ENCODE results near the gene FOCAD.

The FOCAD gene

GRCh38 chr9:21029661-21030060, 345.6 kb downstream of the FOCAD start:
- no peak for DNase-seq
- Histone ChIP-seq H3K9ac (ENCODE audit: low read length) (no peak overlapping the region), H3K4me3 (ENCODE audit: low read length) (no peak overlapping the region), H3K4me1 (ENCODE audit: low read length) (no peaks in the 10 kb centered on the region), H3K27ac (ENCODE audit: low read length) (no peak overlapping the region), H3K79me2 (ENCODE audit: low read length) (no peaks in the 10 kb centered on the region), H3K9me3 (replicated peaks; ENCODE audit: insufficient read depth, low read length) (no peaks in the 10 kb centered on the region), H4K20me1 (ENCODE audit: insufficient read depth, low read length) (no peaks in the 10 kb centered on the region), H3K9me2 (replicated peaks; ENCODE audit: insufficient read depth, low read length) (no peaks in the 10 kb centered on the region), H3K36me3 (replicated peaks; ENCODE audit: insufficient read depth, low read length) (no peaks in the 10 kb centered on the region), H2AFZ (ENCODE audit: low read length) (no peak overlapping the region), H3K4me2 (ENCODE audit: low read depth, low read length) (no peak overlapping the region), H3K27me3 (replicated peaks; ENCODE audit: insufficient read depth, low read length) (no peaks in the 10 kb centered on the region), H3F3A (ENCODE audit: insufficient read depth, low read length) (no peaks in the 10 kb centered on the region)
- TF ChIP-seq EZH2phosphoT487 (IDR thresholded peaks at IDR 0.05; ENCODE audit: low read length) (no peak), EZH2 (optimal IDR thresholded peaks at IDR 0.05; ENCODE audit: low read depth, low read length) (no peak), CTCF (IDR thresholded peaks at IDR 0.05; ENCODE audit: low read length) (no peak)

- no peaks in the 10 kb centered on the region for H3K4me1 ChIP-seq (ENCODE audit: low read length)
- H3K9ac ChIP-seq (ENCODE audit: low read length) = no peak overlapping the region
- no peaks in the 10 kb centered on the region for H3K9me2 ChIP-seq (replicated peaks; ENCODE audit: insufficient read depth, low read length)
- no peak overlapping the region for H3K27ac ChIP-seq (ENCODE audit: low read length)
- H3K36me3 ChIP-seq (replicated peaks; ENCODE audit: insufficient read depth, low read length) = no peaks in the 10 kb centered on the region
- H2AFZ ChIP-seq (ENCODE audit: low read length) = no peak overlapping the region
- no peak for DNase-seq
- H3K27me3 ChIP-seq (replicated peaks; ENCODE audit: insufficient read depth, low read length) = no peaks in the 10 kb centered on the region
- no peaks in the 10 kb centered on the region for H3K79me2 ChIP-seq (ENCODE audit: low read length)
- H3K4me2 ChIP-seq (ENCODE audit: low read depth, low read length) = no peak overlapping the region
- TF ChIP-seq CTCF (IDR thresholded peaks at IDR 0.05; ENCODE audit: low read length) (no peak), EZH2phosphoT487 (IDR thresholded peaks at IDR 0.05; ENCODE audit: low read length) (no peak), EZH2 (optimal IDR thresholded peaks at IDR 0.05; ENCODE audit: low read depth, low read length) (no peak)
- H3K4me3 ChIP-seq (ENCODE audit: low read length) = no peak overlapping the region
- no peaks in the 10 kb centered on the region for H3K9me3 ChIP-seq (replicated peaks; ENCODE audit: insufficient read depth, low read length)
- H4K20me1 ChIP-seq (ENCODE audit: insufficient read depth, low read length) = no peaks in the 10 kb centered on the region
- no peaks in the 10 kb centered on the region for H3F3A ChIP-seq (ENCODE audit: insufficient read depth, low read length)
Measured at GRCh38 chr9:21030389-21031035, 346.5 kb downstream of the FOCAD start.

- Histone ChIP-seq H3K4me3 (ENCODE audit: low read length) (no peak within 1 kb of the TSS), H3K79me2 (ENCODE audit: low read length) (no peaks in the 10 kb centered on the region), H3K27me3 (replicated peaks; ENCODE audit: insufficient read depth, low read length) (no peaks in the 10 kb centered on the region), H4K20me1 (ENCODE audit: insufficient read depth, low read length) (no peaks in the 10 kb centered on the region), H3K36me3 (replicated peaks; ENCODE audit: insufficient read depth, low read length) (no peaks in the 10 kb centered on the region), H2AFZ (ENCODE audit: low read length) (no peak within 1 kb of the TSS), H3K27ac (ENCODE audit: low read length) (no peak within 1 kb of the TSS), H3K4me1 (ENCODE audit: low read length) (no peaks in the 10 kb centered on the region), H3K9ac (ENCODE audit: low read length) (no peak within 1 kb of the TSS), H3K4me2 (ENCODE audit: low read depth, low read length) (no peak within 1 kb of the TSS), H3K9me3 (replicated peaks; ENCODE audit: insufficient read depth, low read length) (no peaks in the 10 kb centered on the region), H3F3A (ENCODE audit: insufficient read depth, low read length) (no peaks in the 10 kb centered on the region), H3K9me2 (replicated peaks; ENCODE audit: insufficient read depth, low read length) (no peaks in the 10 kb centered on the region)
- TF ChIP-seq EZH2 (optimal IDR thresholded peaks at IDR 0.05; ENCODE audit: low read depth, low read length) = no peak
- TF ChIP-seq CTCF (IDR thresholded peaks at IDR 0.05; ENCODE audit: low read length) = no peak
- no peak for TF ChIP-seq EZH2phosphoT487 (IDR thresholded peaks at IDR 0.05; ENCODE audit: low read length)
- no peak for DNase-seq
Measured at GRCh38 chr9:21031091-21031807, 347.2 kb downstream of the FOCAD start, which contains the start of gene HACD4. HACD4 (minus strand) TSS chr9:21031640; CDS start chr9:21031590, 50 bp downstream.
